ENCODE measurements around the gene LST1. TPM values are rescaled to one million over a fixed set of nuclear protein-coding genes. Genes with fewer than 3 reads are reported as not detected.
A peak's percentile ranks its signal among the peaks of the same experiment; 100 is the strongest.

The LST1 gene
- not detected in 2 replicates for total RNA-seq

- TF ChIP-seq CTCF (conservative IDR thresholded peaks at IDR 0.05; ENCODE audit: low read depth, low read length), result no peak
- no peak for DNase-seq (ENCODE audit: low read depth)
- no peak within 1 kb of the TSS for H3K4me3 ChIP-seq (ENCODE audit: low read depth, low read length)
These were observed at the start of gene LST1 for GRCh38 chr6:31586008-31586407. Gene LST1 (plus strand): TSS chr6:31586277. CDS start chr6:31587300, 1,023 bp downstream.

GRCh38 chr6:31538805-31539400, 47.2 kb upstream of the LST1 start:
- H3K4me3 ChIP-seq (ENCODE audit: low read depth, low read length), result peak overlapping the region; percentile 84
- no peak for DNase-seq (ENCODE audit: low read depth)
- no peak for TF ChIP-seq CTCF (conservative IDR thresholded peaks at IDR 0.05; ENCODE audit: low read depth, low read length)

GRCh38 chr6:31540640-31541039, 45.4 kb upstream of the LST1 start:
- no peak for DNase-seq (ENCODE audit: low read depth)
- H3K4me3 ChIP-seq (ENCODE audit: low read depth, low read length), result peak overlapping the region; percentile 84
- no peak for TF ChIP-seq CTCF (conservative IDR thresholded peaks at IDR 0.05; ENCODE audit: low read depth, low read length)

- H3K4me3 ChIP-seq (ENCODE audit: low read depth, low read length), result peak overlapping the region; percentile 84
- TF ChIP-seq CTCF (conservative IDR thresholded peaks at IDR 0.05; ENCODE audit: low read depth, low read length), result no peak
- no peak for DNase-seq (ENCODE audit: low read depth)
These were observed 44.9 kb upstream of the LST1 start for GRCh38 chr6:31541059-31541657.

GRCh38 chr6:31541658-31542521, 44.2 kb upstream of the LST1 start, which contains the start of gene DDX39B:
Gene DDX39B (minus strand): TSS chr6:31542003. CDS start chr6:31540532, 1,471 bp downstream.
- H3K4me3 ChIP-seq (ENCODE audit: low read depth, low read length), result peak within 1 kb of the TSS; percentile 84
- TF ChIP-seq CTCF (conservative IDR thresholded peaks at IDR 0.05; ENCODE audit: low read depth, low read length), result no peak
- DNase-seq (ENCODE audit: low read depth), result peak; percentile 83

GRCh38 chr6:31543639-31544038, 42.4 kb upstream of the LST1 start:
- no peak for DNase-seq (ENCODE audit: low read depth)
- TF ChIP-seq CTCF (conservative IDR thresholded peaks at IDR 0.05; ENCODE audit: low read depth, low read length), result no peak
- H3K4me3 ChIP-seq (ENCODE audit: low read depth, low read length), result no peak overlapping the region

All from epithelial cell of proximal tubule (primary cell).